ENCODE measurements around the gene PLGRKT. TPM values are rescaled to one million over a fixed set of nuclear protein-coding genes. Genes with fewer than 3 reads are reported as not detected.

Gene PLGRKT
- total and polyA plus RNA-seq, 4 donors: 4.1 to 11.3 (median 7.2) TPM

GRCh38 chr9:5384436-5384835, 53.3 kb downstream of the PLGRKT start:
- Histone ChIP-seq H3K27me3 (ENCODE audit: control insufficient read depth in 4 of 4, insufficient read depth in 4 of 4, low read length in 3 of 4) (no peaks in the 10 kb centered on the region), H3K4me1 (ENCODE audit: control insufficient read depth in 4 of 4, insufficient read depth in 4 of 4, low read length in 3 of 4) (no peaks in the 10 kb centered on the region), H3K9ac (ENCODE audit: low read depth in 1 of 2, low read length in 2 of 2) (no peak overlapping the region), H3K27ac (ENCODE audit: low read depth in 1 of 2, low read length in 2 of 2) (no peak overlapping the region), H3K4me3 (ENCODE audit: low read depth in 1 of 3, low read length in 3 of 3) (no peak overlapping the region), H3K9me3 (ENCODE audit: control insufficient read depth in 4 of 4, low read length in 3 of 4) (no peaks in the 10 kb centered on the region), H3K36me3 (ENCODE audit: control insufficient read depth in 4 of 4, insufficient read depth in 3 of 4, low read depth in 1 of 4, low read length in 3 of 4) (no peaks in the 10 kb centered on the region)
- DNase-seq (ENCODE audit: low spot score): no peak
- TF ChIP-seq MAX (IDR thresholded peaks at IDR 0.05): no peak
- TF ChIP-seq YY1 (IDR thresholded peaks at IDR 0.05): no peak
- TF ChIP-seq SP1 (IDR thresholded peaks at IDR 0.05): no peak
- TF ChIP-seq EGR1 (IDR thresholded peaks at IDR 0.05; ENCODE audit: low read depth in 2 of 2): no peak
- TF ChIP-seq NR2F2 (IDR thresholded peaks at IDR 0.05): no peak
- no peak for TF ChIP-seq ZBTB33 (IDR thresholded peaks at IDR 0.05)
- TF ChIP-seq HNF4G (IDR thresholded peaks at IDR 0.05): no peak
- TF ChIP-seq TAF1 (conservative IDR thresholded peaks at IDR 0.05): no peak
- TF ChIP-seq REST (IDR thresholded peaks at IDR 0.05): no peak
- TF ChIP-seq GABPA (IDR thresholded peaks at IDR 0.05 in 1 of 2, conservative IDR thresholded peaks at IDR 0.05 in 1 of 2): no peak

GRCh38 chr9:5382479-5382878, 55.2 kb downstream of the PLGRKT start:
- no peak for DNase-seq (ENCODE audit: low spot score)
- Histone ChIP-seq H3K9me3 (ENCODE audit: control insufficient read depth in 4 of 4, low read length in 3 of 4) (no peaks in the 10 kb centered on the region), H3K27me3 (ENCODE audit: control insufficient read depth in 4 of 4, insufficient read depth in 4 of 4, low read length in 3 of 4) (no peaks in the 10 kb centered on the region), H3K4me3 (ENCODE audit: low read depth in 1 of 3, low read length in 3 of 3) (no peak overlapping the region), H3K9ac (ENCODE audit: low read depth in 1 of 2, low read length in 2 of 2) (no peak overlapping the region), H3K27ac (ENCODE audit: low read depth in 1 of 2, low read length in 2 of 2) (no peak overlapping the region), H3K4me1 (ENCODE audit: control insufficient read depth in 4 of 4, insufficient read depth in 4 of 4, low read length in 3 of 4) (no peaks in the 10 kb centered on the region), H3K36me3 (ENCODE audit: control insufficient read depth in 4 of 4, insufficient read depth in 3 of 4, low read depth in 1 of 4, low read length in 3 of 4) (peaks cover 0 to 2% (median 0%) of the 10 kb centered on the region in 4 donors)
- 82% methylated on average over 3 of the region's 3 CpGs for WGBS
- no peak for TF ChIP-seq SP1 (IDR thresholded peaks at IDR 0.05)
- TF ChIP-seq ZBTB33 (IDR thresholded peaks at IDR 0.05): no peak
- no peak for TF ChIP-seq HNF4A (conservative IDR thresholded peaks at IDR 0.05)
- TF ChIP-seq EGR1 (IDR thresholded peaks at IDR 0.05; ENCODE audit: low read depth in 2 of 2): no peak
- TF ChIP-seq ATF3 (IDR thresholded peaks at IDR 0.05): no peak
- TF ChIP-seq GABPA (IDR thresholded peaks at IDR 0.05 in 1 of 2, conservative IDR thresholded peaks at IDR 0.05 in 1 of 2): no peak
- no peak for TF ChIP-seq RAD21 (IDR thresholded peaks at IDR 0.05)
- TF ChIP-seq REST (IDR thresholded peaks at IDR 0.05): no peak
